GM13976 (cell line): Measurements from ENCODE around the gene INTS11.
"Not testable (repeated sequence)": the region's sequence is repeated elsewhere in the genome, so short reads cannot be mapped to it uniquely, and the experiment has no call there.

ENCODE experiments used
- DNase-seq: peaks from one replicate; pipeline ENCODE4 v3.0.0; 2012; ENCODE audit warnings: low spot score
- CTCF ChIP-seq: IDR thresholded peaks from 2 replicates; pipeline ENCODE4 v1.5.1; 2012; ENCODE audit warnings: borderline replicate concordance, mild to moderate bottlenecking; ENCODE audit not compliant: insufficient read depth; ENCODE audit errors: extremely low read depth, missing control alignments, control extremely low read depth
- in situ Hi-C: fragments of 300-500 bp; cut with MboI; formaldehyde crosslinking; loops from one replicate; pipeline ENCODE4 v1.12.0; 2022; ENCODE audit warnings: low sequenced_read_pairs, mixed read lengths, inconsistent platforms; ENCODE audit not compliant: unreplicated experiment

Gene INTS11

GRCh38 chr1:1320666-1321448 is 3.6 kb downstream of the INTS11 start:
- TF ChIP-seq CTCF = no peak
- no peak for DNase-seq
- in situ Hi-C loops = no loop called here

- no peak for DNase-seq
- TF ChIP-seq CTCF = no peak
- in situ Hi-C loops = no loop called here
These were observed 4.9 kb downstream of the INTS11 start for GRCh38 chr1:1319646-1319941.

DNA sequence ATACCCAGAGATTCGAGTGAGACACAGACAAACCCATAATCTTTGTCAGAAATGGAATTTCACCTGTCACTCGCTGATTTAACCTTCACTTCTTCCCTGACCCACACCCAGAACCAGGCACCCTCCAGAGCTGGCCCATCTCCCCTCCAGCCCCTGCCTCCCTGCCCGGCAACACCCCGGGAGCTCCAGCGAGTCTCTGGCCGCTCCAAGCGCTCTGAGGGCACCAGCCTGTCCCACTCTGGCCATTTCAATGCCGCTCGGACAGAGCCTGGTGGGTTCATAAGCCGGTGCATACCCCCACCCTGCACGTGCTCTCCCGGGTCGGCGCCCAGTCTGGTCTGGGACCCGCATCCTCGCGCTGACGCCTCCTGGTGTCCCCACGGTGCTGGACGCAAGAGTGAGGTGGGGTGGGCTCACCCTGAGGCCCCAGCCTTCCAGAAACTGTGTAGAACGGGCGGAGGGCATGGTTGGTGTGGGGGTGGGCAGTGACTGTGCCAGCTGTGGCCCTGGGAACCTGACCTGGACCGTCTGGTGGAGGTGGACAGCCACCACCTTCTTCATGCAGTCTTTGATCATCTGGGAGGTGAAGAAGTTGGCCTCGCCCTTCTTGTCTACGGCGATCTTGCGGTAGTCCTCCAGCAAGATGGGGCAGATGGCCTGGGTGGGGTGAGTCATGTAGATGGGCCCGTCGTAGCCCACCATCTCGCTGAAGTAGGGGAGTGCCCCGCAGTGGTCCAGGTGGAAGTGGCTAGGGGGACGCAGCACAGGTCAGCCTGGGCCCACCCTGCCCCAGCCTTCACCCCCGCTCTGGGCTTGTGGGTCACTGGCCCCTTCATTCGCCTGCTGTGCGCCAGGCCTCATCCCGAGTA is 5.4 kb downstream of the INTS11 start:
- in situ Hi-C loops = no loop called here
- DNase-seq = no peak

GRCh38 chr1:1318131-1318652 is 6.3 kb downstream of the INTS11 start:
- in situ Hi-C loops = no loop called here
- no peak for DNase-seq
- no peak for TF ChIP-seq CTCF

More for the DNA sequence above, 5.4 kb downstream of the INTS11 start:
- TF ChIP-seq CTCF = no peak

GRCh38 chr1:1317420-1317819 is 7.0 kb downstream of the INTS11 start:
- TF ChIP-seq CTCF = no peak
- in situ Hi-C loops = no loop called here
- DNase-seq = no peak

DNA sequence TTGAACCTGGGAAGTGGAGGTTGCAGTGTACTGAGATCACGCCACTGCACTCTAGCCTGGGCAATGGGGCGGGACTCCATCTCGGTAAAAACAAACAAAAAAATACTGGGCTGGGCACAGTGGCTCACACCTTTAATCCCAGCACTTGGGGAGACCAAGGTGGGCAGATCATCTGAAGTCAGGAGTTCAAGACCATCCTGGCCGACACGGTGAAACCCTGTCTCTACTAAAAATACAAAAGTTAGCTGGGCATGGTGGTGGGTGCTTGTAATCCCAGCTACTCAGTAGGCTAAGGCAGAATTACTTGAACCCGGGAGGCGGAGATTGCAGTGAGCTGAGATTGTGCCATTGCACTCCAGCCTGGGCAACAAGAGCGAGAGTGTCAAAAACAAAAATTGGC is 8.3 kb downstream of the INTS11 start:
- in situ Hi-C loops, DNase-seq: not testable (repeated sequence)

DNA sequence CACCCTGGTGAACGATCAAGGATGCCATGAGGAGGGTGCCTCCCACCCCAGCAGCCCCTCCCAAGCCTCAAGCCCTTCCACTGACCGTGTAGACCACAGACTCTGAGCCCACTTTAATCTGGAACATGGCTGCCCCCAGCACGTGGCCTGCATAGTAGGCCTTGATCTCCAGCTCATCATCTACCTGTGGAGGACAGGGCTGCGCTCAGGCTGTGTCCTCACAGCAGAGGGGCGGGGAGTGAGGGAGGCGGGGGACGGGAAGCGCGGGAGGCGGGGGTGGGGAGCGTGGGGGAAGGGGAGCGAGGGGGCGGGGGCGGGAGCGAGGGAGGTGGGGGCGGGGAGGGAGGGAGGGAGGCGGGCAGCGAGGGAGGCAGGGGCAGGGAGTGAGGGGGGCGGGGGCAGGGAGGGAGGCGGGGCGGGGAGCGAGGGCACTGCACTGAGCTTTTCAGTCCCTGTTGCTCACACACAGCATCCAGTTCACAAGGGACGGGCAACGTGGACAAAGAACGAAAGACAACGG is 9.0 kb downstream of the INTS11 start:
- DNase-seq = no peak
- no peak for TF ChIP-seq CTCF
- in situ Hi-C loops = no loop called here
